GM21515 (cell line): Measurements from ENCODE around the gene POU5F1.

Source experiments
- ATAC-seq: cut with Tn5 transposase; IDR thresholded peaks from one replicate; pipeline ENCODE4 v1.9.1; 2021; ENCODE audit not compliant: unreplicated experiment

Gene POU5F1

DNA sequence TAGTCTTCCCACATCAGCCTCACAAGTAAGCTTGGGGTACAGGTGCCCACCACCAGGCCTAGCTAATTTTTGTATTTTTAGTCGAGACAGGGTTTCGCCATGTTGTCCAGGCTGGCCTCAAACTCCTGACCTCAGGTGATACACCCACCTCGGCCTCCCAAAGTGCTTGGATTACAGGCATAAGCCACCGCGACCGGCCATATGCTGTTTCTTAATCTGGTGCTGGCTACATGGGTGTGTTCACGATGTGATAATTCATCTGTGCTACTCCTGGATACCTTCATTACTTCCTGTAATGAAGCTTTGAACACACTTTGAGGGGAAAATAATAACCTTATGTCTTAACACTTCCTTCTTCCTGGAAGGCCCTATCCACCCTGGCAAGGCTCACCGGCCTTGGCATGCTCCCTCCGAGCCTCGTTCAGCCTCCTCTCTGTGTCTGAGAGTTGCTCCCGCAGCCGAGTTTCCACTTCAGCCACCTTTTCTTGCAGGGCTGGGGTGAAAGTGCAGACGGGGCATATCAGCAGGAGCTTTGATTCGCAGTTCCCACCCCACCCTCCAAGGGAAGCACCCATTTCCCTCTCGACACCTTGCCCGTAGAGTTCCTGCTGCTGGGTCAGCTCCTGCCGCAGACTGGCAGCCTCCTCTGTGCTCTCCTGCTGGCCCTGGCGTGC, 26.0 kb downstream of the POU5F1 start:
- no peak for ATAC-seq

- ATAC-seq, result no peak
Measured at GRCh38 chr6:31143148-31143547, 27.3 kb downstream of the POU5F1 start.

GRCh38 chr6:31142361-31142761, 28.1 kb downstream of the POU5F1 start:
- no peak for ATAC-seq

DNA sequence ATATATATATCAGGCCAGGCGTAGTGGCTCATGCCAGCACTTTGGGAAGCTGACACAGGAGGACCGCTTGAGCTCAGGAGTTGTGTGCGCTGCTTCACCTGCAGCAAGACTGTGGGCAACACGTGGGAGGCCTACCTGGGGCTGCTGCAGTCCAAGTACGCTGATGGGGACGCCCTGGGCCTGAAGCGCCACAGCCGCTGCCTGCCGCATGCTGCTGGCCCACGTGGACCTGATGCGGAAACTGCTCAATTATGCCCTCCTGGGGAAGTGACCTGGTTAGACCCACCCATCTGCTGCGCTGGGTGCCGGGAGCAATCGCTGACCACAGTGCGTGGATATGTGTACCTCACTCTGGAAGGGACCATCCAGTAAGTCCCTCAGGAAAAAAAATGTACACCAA, 29.8 kb downstream of the POU5F1 start:
- ATAC-seq, result no peak

DNA sequence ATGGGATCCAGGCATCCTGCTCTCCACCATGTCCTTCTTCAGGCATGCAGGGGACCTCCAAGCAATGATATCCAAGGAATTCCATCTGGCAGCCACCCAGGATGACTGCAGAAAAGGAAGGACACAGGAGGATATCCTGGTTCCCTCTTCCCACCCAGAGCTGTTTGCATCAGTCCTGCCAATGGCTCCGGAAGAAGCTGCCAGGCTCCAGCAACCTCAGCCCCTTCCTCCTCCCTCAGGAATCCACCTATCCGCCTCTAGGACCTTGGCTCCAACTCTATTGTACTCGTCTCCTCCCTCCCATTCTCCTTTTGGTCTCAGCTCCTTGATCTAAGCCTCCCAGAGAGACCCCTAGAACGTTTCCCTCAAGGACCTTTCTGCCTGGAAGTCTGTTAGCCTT, 30.9 kb downstream of the POU5F1 start:
- ATAC-seq, result no peak

DNA sequence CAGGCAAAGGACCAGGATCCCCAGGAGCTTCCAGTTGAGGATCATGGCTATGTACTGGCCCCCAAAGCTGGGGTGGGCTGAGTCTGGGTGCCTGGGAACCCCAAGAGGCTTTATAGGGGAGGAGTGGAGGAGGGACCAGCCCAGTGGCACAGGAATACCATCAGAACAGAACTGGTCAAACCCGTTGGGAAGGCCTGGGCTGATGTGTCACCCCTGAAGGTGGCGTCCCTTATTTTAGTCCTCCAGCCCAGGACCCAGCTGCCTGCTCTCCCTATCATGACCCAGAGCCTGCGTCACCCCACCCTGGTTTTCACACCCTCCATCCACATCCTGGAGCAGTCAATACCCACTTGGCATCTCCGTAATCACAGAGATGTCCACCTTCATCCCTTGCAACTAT, 31.5 kb downstream of the POU5F1 start, which contains the start of gene PSORS1C2:
Gene PSORS1C2 (minus strand): TSS at position 85 of the 400 bp plus-strand sequence. CDS start 40 bp downstream, at position 45.
- ATAC-seq, result no peak

DNA sequence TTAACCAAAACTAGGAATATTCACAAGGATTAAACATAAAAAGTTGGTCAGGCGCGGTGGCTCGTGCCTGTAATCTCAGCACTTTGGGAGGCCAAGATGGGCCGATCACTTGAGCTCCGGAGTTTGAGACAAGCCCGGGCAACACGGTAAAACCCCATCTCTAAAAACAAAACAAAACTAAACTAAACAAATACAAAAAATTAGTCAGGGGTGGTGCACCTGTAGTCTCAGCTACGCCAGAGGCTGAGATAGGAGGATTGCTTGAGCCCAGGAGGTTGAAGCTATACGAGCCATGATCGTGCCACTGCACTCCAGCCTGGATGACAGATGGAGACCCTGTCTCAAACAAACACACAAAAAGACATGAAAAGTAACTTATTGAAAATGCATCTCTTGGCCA, 34.8 kb downstream of the POU5F1 start:
- ATAC-seq, result no peak

- ATAC-seq, result no peak
Measured at GRCh38 chr6:31132806-31133205, 37.7 kb downstream of the POU5F1 start.

- ATAC-seq, result no peak
Measured at GRCh38 chr6:31131595-31131994, 38.9 kb downstream of the POU5F1 start.

DNA sequence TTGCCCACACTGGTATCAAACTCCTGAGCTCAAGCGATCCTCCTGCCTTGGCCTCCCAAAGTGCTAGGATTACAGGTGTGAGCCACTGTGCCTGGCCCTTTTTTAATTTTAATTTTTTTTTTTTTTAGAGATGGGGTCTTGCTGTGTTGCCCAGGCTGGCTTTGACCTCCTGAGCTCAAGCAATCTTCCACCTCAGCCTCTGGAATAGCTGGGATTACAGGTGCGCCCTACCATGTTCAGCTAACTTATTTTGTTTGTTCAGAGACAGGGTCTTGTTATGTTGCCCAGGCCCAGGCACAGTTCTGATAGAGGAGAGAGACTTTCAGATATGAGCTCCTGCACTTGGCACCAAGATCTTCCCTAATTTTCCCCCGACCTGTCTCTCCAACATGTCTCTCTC, 39.7 kb downstream of the POU5F1 start:
- ATAC-seq, result no peak

DNA sequence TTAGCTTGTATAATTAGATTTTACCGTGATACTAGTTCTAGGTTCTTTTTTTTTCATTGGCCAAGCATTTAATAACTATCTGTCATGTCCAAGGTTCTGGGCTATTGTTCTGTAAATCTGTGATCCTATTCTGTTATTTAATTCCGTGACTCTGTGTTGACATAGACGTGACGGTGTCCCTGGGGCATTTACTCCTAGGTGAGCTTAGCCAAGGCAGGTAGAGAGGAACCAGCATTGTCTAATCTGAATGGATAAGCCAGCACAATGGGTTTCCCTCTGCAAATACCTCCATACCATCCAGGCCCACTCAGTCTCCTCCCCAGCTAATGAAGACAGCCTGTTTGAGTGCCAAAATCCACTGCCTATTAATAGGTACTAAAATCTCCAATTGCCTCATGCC, 41.4 kb downstream of the POU5F1 start:
- ATAC-seq, result no peak

DNA sequence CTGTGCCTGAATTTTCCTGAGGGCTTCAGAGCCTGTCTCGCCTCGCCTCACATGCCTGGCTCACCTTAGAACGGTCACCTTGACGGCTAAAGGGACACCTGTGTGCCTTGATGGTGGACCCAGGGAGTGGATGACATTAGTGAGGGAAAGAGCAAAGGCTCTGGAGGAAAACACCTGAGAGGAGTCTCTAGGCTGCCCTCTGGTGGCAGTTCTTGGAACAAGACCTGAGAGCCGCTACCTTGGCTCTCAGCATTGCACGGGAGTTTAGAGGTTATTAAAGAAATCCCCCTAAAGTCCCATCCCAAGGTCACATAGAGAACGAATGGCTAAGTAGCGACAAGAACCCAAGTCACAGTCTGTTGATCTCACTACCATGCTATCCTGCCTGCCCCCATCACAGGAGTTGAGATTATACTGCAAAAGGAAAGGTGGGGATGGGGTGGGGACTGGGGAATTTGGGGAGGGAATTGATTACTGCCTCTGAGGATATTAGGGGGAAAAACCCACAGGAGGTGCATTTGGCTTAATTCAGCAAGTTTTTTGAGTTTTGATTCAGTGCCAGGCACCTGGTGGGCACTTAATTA, 42.3 kb downstream of the POU5F1 start:
- no peak for ATAC-seq

DNA sequence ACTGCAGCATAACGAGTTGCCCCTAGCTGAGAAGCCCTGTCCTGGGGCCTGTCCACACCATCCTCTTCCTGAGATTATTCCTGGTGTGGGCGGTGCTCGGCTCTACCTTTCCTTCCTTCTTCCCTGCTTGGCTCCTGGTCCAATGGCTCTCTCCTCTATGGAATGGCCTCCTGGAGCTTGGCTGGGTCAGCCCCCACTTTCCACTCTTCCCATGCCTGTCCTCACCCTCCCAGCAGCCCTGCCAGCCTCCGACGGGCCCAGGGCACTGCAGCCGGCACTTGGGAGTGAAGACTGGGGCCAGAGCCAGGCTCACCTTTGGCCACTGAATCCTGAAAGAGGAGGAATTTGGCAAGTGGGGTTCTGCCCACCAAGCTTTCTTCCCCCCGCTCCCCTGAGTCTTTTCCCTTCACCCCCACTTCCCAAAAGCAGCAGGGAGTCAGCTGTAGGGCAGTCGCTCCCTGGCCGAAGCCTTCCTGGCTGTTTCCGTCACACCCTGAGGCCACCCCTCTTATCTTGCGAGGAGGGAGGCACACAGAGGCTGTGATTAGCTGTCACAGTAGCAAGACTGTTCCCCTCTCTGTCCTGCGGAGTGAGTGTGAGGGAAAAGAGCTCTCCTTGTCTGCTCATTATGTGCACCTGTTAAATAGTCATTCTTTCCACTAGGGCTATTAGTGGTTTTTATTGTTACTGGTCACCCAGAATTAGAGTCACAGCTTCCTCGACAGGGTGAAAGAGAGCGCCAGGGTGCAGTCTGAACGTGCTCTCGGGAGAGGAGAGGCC, 43.9 kb downstream of the POU5F1 start:
- ATAC-seq, result no peak

- no peak for ATAC-seq
Measured at GRCh38 chr6:31125586-31126363, 44.7 kb downstream of the POU5F1 start.

- ATAC-seq, result no peak
Measured at GRCh38 chr6:31125162-31125561, 45.3 kb downstream of the POU5F1 start.

DNA sequence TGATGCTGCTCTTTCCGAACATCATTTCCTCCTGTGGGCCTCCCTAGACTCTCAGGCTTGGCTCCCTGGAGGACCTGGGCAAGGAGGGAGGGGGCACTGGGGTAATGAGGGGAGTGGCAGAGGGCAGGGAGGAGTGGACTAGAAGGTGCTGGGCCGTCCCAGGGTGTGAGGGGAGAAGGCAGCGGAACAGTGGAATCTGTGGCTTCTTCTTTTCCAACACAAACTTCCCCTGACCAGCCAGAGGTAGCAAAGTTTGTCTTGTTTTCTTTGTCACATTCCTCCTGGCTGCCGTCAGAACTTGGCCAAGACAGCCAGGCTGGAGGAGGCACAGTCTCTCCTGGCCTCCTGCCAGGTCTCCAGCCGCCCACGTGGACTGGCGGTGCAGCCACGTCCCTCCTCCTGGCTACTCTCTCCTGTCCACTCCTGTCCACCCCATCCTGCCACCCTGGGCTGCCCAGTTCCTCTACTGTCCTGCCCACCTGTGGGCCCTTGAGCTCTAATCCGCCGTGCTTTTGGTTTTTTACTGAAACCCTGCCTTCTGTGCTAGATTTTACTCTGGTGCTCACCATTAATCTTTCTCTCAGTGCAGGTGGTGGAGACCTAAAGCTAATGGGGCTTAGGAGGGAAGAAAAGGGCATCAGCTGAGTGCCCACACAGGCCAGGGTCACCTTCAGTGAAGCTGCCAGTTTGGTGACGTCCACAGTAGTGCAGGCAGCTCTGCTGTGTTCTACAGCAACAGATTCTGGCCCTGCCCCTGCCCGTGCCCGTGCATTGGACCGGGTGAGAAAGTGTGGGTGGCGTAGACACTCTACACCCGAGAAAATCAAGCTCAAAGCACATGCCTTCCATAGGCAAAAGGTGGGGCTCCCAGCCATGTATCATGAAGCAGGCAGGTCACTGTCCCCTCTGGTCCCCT, 47.4 kb downstream of the POU5F1 start:
- ATAC-seq, result no peak

DNA sequence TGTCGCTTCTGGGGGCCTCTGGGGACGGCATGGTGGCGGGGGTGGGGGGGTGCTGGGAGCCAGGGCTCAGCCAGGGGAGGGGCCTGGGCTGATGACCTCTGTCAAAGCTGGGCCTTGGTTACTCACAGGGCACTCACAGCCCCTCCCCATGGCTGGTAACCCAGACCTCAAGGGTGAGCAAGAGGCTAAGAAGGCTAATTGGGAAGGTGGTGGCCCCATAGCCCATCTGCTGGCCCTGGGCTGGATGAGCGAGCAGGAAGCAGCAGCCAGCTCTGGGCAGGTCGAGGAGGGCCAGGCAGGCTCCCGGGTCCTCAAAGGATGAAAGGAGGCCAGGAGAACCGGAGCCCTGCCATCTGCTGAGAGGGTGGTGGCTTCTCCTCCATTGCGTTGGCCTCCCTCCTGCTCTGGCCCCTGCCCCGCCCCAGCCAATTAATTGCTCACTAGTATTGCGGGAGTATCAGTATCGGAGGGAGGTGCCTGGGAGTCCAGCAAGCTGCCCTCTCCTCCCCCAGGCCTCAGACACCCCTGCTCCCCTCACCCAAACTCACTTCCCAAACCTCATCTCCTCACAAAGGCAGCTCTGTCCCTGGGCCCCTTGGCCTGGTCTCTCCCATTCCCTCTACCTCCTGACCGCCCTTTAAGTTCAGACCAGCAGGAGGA, 49.2 kb downstream of the POU5F1 start:
- ATAC-seq, result no peak

DNA sequence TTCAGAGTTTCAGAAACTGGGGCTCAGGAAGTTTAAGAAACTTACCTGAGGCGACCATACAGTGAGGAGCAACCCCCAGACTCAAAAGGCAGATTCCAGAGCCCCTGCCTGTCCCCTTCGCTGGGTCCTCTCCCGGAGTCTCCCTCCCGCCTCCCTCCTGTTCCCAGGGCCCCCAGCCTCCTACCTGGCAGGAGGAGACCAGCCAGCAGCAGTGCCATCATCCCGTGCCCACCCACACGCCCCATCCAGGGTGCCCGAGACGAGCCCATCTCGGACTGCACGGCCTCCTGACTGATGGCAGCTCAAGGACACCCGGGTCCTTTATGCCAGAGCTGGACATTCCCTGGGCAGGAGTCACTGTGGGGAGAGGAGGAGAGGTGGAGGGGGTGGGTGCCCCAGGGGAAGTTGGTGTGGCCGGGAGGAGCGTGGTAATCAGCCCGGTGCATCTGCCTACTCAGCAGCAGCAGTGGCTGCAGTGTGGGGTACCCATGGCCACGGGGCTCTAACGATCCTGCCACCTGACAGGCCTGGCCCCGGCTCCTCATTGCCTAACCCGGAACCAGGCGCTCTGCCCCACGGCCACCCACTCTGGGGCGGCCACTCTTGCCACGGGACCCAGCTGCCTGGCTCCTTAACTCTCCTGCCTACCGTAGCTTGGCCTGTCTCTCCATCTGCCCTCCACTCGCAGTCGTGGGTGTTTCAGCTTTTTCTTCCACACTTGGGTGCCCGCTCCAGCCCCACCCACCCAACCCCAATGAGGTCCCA, 50.1 kb downstream of the POU5F1 start, which contains the start of gene CDSN:
Gene CDSN (minus strand): TSS at position 296 of the 765 bp plus-strand sequence. CDS start 27 bp downstream, at position 269.
- no peak for ATAC-seq

DNA sequence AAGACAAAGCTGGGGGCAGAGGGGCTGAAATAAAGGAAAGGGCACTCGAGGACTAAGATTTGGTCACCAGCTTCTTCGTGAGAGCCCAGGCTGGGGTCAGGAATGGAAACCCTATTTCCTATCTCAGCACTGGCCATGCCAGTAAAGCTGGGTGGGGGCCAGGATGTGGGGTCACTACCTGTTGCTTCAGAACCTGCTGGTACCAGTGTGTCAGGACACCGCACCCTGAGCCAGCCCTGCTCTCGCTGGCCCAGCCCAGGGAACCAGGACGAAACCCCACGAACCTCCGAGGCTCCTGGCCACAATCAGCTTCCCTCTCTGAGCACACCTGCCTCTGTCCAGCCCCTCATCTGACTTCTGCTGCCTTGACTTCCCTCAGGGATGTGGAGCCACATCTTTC, 52.3 kb downstream of the POU5F1 start:
- ATAC-seq, result no peak
